ENCODE measurements around the gene GTPBP6. TPM values are rescaled to one million over a fixed set of nuclear protein-coding genes. Genes with fewer than 3 reads are reported as not detected.
"Not testable (repeated sequence)": the region's sequence is repeated elsewhere in the genome, so short reads cannot be mapped to it uniquely, and the experiment has no call there.

GTPBP6 gene
- total and polyA plus RNA-seq, 4 donors: 11.8 to 79.1 (median 59.6) TPM

GRCh38 chrX:307261-308111 lies 11.1 kb downstream of the GTPBP6 start:
- H3K9ac ChIP-seq (ENCODE audit: insufficient read depth in 1 of 2, low read length in 2 of 2): no peak overlapping the region
- H3K9me3 ChIP-seq (ENCODE audit: control insufficient read depth in 4 of 4, insufficient read depth in 3 of 4, low read length in 3 of 4): peaks cover 0 to 4% (median 2%) of the 10 kb centered on the region in 4 donors
- peaks cover 38 to 57% (median 46%) of the 10 kb centered on the region in 4 donors for H3K36me3 ChIP-seq (ENCODE audit: control insufficient read depth in 4 of 4, insufficient read depth in 4 of 4, low read length in 4 of 4)
- ATAC-seq (ENCODE audit: insufficient read depth, low FRiP score) (no peak), DNase-seq (no peak)
- H3K27ac ChIP-seq (ENCODE audit: low read depth in 1 of 2, low read length in 1 of 2): no peak overlapping the region
- 96 to 97% methylated on average over 56 to 58 of the region's 58 CpGs for WGBS, 2 donors
- no peak overlapping the region for H3K4me3 ChIP-seq
- TF ChIP-seq, protein P1, sequence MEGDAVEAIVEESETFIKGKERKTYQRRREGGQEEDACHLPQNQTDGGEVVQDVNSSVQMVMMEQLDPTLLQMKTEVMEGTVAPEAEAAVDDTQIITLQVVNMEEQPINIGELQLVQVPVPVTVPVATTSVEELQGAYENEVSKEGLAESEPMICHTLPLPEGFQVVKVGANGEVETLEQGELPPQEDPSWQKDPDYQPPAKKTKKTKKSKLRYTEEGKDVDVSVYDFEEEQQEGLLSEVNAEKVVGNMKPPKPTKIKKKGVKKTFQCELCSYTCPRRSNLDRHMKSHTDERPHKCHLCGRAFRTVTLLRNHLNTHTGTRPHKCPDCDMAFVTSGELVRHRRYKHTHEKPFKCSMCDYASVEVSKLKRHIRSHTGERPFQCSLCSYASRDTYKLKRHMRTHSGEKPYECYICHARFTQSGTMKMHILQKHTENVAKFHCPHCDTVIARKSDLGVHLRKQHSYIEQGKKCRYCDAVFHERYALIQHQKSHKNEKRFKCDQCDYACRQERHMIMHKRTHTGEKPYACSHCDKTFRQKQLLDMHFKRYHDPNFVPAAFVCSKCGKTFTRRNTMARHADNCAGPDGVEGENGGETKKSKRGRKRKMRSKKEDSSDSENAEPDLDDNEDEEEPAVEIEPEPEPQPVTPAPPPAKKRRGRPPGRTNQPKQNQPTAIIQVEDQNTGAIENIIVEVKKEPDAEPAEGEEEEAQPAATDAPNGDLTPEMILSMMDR (IDR thresholded peaks at IDR 0.05; ENCODE audit: control extremely low read depth, extremely low read depth): no peak
- no peaks in the 10 kb centered on the region for H3K27me3 ChIP-seq (ENCODE audit: control insufficient read depth in 3 of 3, insufficient read depth in 3 of 3, low read length in 2 of 3)
- no peaks in the 10 kb centered on the region for H3K4me1 ChIP-seq (ENCODE audit: control insufficient read depth in 5 of 5, insufficient read depth in 5 of 5, low read length in 5 of 5)

DNA sequence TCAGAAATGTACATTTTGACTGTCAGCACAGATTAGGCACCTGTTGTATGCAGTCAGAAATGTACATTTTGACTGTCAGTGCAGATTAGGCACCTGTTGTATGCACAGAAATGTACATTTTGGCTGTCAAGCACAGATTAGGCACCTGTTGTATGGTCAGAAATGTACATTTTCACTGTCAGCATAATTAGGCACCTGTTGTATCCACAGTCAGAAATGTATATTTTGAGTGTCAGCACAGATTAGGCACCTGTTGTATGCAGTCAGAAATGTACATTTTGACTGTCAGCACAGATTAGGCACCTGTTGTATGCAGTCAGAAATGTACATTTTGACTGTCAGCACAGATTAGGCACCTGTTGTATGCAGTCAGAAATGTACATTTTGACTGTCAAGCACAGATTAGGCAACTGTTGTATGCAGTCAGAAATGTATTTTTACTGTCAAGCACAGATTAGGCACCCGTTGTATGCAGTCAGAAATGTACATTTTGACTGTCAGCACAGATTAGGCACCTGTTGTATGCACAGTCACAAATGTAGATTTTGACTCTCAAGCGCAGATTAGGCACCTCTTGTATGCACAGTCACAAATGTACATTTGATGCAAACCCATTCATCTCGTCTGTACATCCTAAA lies 11.9 kb downstream of the GTPBP6 start:
- ATAC-seq (ENCODE audit: insufficient read depth, low FRiP score); H3K27ac ChIP-seq (ENCODE audit: low read depth in 1 of 2, low read length in 1 of 2); H3K4me3 ChIP-seq; DNase-seq; H3K9ac ChIP-seq (ENCODE audit: insufficient read depth in 1 of 2, low read length in 2 of 2); H3K4me1 ChIP-seq (ENCODE audit: control insufficient read depth in 5 of 5, insufficient read depth in 5 of 5, low read length in 5 of 5); H3K9me3 ChIP-seq (ENCODE audit: control insufficient read depth in 4 of 4, insufficient read depth in 3 of 4, low read length in 3 of 4); H3K27me3 ChIP-seq (ENCODE audit: control insufficient read depth in 3 of 3, insufficient read depth in 3 of 3, low read length in 2 of 3): not testable (repeated sequence)
- peaks cover 32 to 56% (median 40%) of the 10 kb centered on the region in 4 donors for H3K36me3 ChIP-seq (ENCODE audit: control insufficient read depth in 4 of 4, insufficient read depth in 4 of 4, low read length in 4 of 4)
- WGBS, 2 donors: 98 to 100% methylated on average over 3 of the region's 3 CpGs

GRCh38 chrX:305781-306613 lies 12.6 kb downstream of the GTPBP6 start:
- H3K4me3 ChIP-seq; H3K4me1 ChIP-seq (ENCODE audit: control insufficient read depth in 5 of 5, insufficient read depth in 5 of 5, low read length in 5 of 5); H3K27me3 ChIP-seq (ENCODE audit: control insufficient read depth in 3 of 3, insufficient read depth in 3 of 3, low read length in 2 of 3); H3K9me3 ChIP-seq (ENCODE audit: control insufficient read depth in 4 of 4, insufficient read depth in 3 of 4, low read length in 3 of 4); H3K27ac ChIP-seq (ENCODE audit: low read depth in 1 of 2, low read length in 1 of 2); ATAC-seq (ENCODE audit: insufficient read depth, low FRiP score); H3K9ac ChIP-seq (ENCODE audit: insufficient read depth in 1 of 2, low read length in 2 of 2); DNase-seq: not testable (repeated sequence)
- peaks cover 30 to 55% (median 39%) of the 10 kb centered on the region in 4 donors for H3K36me3 ChIP-seq (ENCODE audit: control insufficient read depth in 4 of 4, insufficient read depth in 4 of 4, low read length in 4 of 4)
- WGBS, 2 donors: 93 to 97% methylated on average over 12 of the region's 12 CpGs

GRCh38 chrX:302975-303374 lies 15.6 kb downstream of the GTPBP6 start:
- H3K27ac ChIP-seq (ENCODE audit: low read depth in 1 of 2, low read length in 1 of 2): no peak overlapping the region
- H3K9me3 ChIP-seq (ENCODE audit: control insufficient read depth in 4 of 4, insufficient read depth in 3 of 4, low read length in 3 of 4): peaks cover 0 to 6% (median 2%) of the 10 kb centered on the region in 4 donors
- H3K4me3 ChIP-seq: no peak overlapping the region
- ATAC-seq (ENCODE audit: insufficient read depth, low FRiP score) (no peak), DNase-seq (no peak)
- H3K36me3 ChIP-seq (ENCODE audit: control insufficient read depth in 4 of 4, insufficient read depth in 4 of 4, low read length in 4 of 4): peaks cover 30 to 65% (median 40%) of the 10 kb centered on the region in 4 donors
- H3K27me3 ChIP-seq (ENCODE audit: control insufficient read depth in 3 of 3, insufficient read depth in 3 of 3, low read length in 2 of 3): no peaks in the 10 kb centered on the region
- TF ChIP-seq, protein P1 (IDR thresholded peaks at IDR 0.05; ENCODE audit: control extremely low read depth, extremely low read depth): no peak
- WGBS, 2 donors: 94 to 95% methylated on average over 19 of the region's 19 CpGs
- no peaks in the 10 kb centered on the region for H3K4me1 ChIP-seq (ENCODE audit: control insufficient read depth in 5 of 5, insufficient read depth in 5 of 5, low read length in 5 of 5)
- H3K9ac ChIP-seq (ENCODE audit: insufficient read depth in 1 of 2, low read length in 2 of 2): no peak overlapping the region

Data from lung (tissue), 12 donors.